ENCODE results near the gene SEPTIN3.

Gene SEPTIN3

DNA sequence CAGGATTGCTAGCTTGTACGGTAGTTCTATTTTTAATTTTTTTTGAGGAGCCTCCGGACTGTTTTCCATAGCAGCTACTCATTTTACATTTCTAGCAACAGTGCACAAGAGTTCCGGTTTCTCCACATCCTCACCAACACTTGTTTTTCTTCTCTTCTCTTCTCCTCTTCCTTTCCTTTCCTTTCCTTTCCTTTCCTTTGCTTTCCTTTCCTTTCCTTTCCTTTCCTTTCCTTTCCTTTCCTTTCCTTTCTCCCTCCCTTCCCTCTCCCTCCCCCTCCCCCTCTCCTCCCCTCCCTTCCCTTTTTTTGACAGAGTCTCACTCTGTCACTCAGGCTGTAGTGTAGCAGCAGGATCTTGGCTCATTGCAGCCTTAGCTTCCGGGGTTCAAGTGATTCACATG lies 38.7 kb downstream of the SEPTIN3 start:
- DNase-seq: no peak

DNA sequence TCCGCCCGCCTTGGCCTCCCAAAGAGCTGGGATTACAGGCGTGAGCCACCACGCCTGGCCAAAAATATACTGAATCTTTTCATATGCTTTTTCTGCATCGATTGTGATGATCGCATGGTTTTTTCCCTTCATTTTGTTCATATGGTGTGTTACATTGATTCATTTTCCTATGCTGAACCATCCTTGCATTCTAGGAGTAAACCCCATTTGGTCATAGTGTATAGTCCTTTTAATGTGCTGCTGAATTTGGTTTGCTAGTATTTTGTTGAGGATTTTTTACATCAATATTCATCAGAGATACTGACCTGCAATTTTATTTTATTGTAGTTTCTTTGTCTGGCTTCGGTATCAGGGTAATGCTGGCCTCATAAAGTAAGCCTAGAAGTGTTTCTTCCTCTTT lies 41.5 kb downstream of the SEPTIN3 start:
- DNase-seq: no peak

DNA sequence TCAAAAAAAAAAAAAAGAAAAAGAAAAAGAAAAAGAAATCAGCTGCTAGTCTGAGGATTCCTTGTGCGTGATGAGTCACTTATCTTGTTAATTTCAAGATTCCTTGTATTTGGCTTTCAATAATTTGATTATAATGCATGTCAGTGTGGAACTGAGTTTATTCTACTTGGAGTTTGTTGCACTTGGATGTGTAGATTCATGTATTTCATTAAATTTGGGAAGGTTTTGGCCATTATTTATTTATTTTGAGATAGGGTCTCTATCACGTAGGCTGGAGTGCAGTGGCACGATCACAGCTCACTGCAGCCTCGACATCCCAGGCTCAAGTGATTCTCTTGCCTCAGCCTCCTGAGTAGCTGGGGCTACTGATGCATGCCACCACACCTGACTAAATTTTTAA lies 44.1 kb downstream of the SEPTIN3 start:
- DNase-seq: no peak

GRCh38 chr22:42016111-42016510 lies 46.9 kb downstream of the SEPTIN3 start:
- DNase-seq: no peak

GRCh38 chr22:42018224-42018623 lies 49.0 kb downstream of the SEPTIN3 start:
- no peak for DNase-seq
